Gastrocnemius medialis (tissue), 4 donors: ENCODE results near the gene TAF13. TPM values are rescaled to one million over a fixed set of nuclear protein-coding genes. Genes with fewer than 3 reads are reported as not detected.

Source experiments
- ATAC-seq, 2 donors: fragments of 150-250 bp; one replicate each; pipeline ENCODE4 v1.9.1; 2016
- DNase-seq, 2 donors: peaks; one replicate each; pipeline ENCODE4 v3.0.0-alpha.2; 2019
- H3K27ac ChIP-seq, 4 donors: fragments of 200-600 bp; sonication (generic); 1 replicate in 1 of 4; 2 replicates in 3 of 4; pipeline ENCODE4 v1.5.1; 2016 to 2018; ENCODE audit warnings: mild to moderate bottlenecking in 2 of 4, moderate library complexity in 1 of 4
- H3K27me3 ChIP-seq, 3 donors: fragments of 200-600 bp; sonication (generic) in 2 of 3; 1 replicate in 1 of 3; 2 replicates in 2 of 3; pipeline versions ENCODE4 v1.5.1 to v1.6.0; 2016 to 2019; ENCODE audit warnings: mild to moderate bottlenecking in 1 of 3, moderate library complexity in 1 of 3
- H3K36me3 ChIP-seq, 2 donors: fragments of 200-600 bp; sonication (generic) in 1 of 2; one replicate each; pipeline ENCODE4 v1.5.1; 2017 to 2018
- H3K4me1 ChIP-seq, 2 donors: fragments of 200-600 bp; sonication (generic) in 1 of 2; one replicate each; pipeline ENCODE4 v1.5.1; 2016 to 2017; ENCODE audit warnings: mild to moderate bottlenecking in 2 of 2
- H3K4me3 ChIP-seq, 4 donors: fragments of 200-600 bp; sonication (generic) in 3 of 4; 1 replicate in 1 of 4; 2 replicates in 3 of 4; pipeline ENCODE4 v1.5.1; 2016 to 2019; ENCODE audit warnings: mild to moderate bottlenecking in 2 of 4
- H3K9me3 ChIP-seq, 3 donors: fragments of 200-600 bp; sonication (generic) in 2 of 3; 1 replicate in 1 of 3; 2 replicates in 2 of 3; pipeline ENCODE4 v1.5.1; 2016 to 2019
- POLR2A ChIP-seq, 2 donors: fragments of 450-650 bp; IDR thresholded peaks; one replicate each; pipeline ENCODE4 v1.6.1; 2017; ENCODE audit warnings: antibody characterized with exemption in 2 of 2, mild to moderate bottlenecking in 2 of 2, moderate library complexity in 2 of 2
- in situ Hi-C, 4 donors: fragments of 200-750 bp; cut with MboI; loops; one replicate each; pipeline versions ENCODE4 v1.15.0 to v1.8.0; 2017; ENCODE audit warnings: low sequenced_read_pairs in 4 of 4
- intact Hi-C: fragments of 100-400 bp; cut with DNase I; formaldehyde crosslinking; loops from one replicate; pipeline ENCODE4 v1.15.1; 2023; ENCODE audit warnings: low total_unique reads
- total RNA-seq, 4 donors: library from RNA; depleted of rRNA; stranded (reverse); fragments of >200 nt; gene quantifications; one replicate each; pipeline versions ENCODE4 v1.1.0 to v1.2.3, GENCODE V29; 2016
- TF ChIP-seq, protein P1 (sequence below), 5 experiments: fragments of 450-650 bp in 3 of 5; fragments of 200-600 bp in 2 of 5; sonication (generic) in 2 of 5; IDR thresholded peaks in 4 of 5; conservative IDR thresholded peaks in 1 of 5; 1 replicate in 4 of 5; 2 replicates in 1 of 5; pipeline ENCODE4 v1.5.1; 2016 to 2019; ENCODE audit warnings: antibody characterized with exemption in 5 of 5, mild to moderate bottlenecking in 3 of 5, moderate library complexity in 3 of 5

TAF13 gene
- total RNA-seq, 4 donors from 2014 or later: 28.8 to 83.3 (median 65.5) TPM

DNA sequence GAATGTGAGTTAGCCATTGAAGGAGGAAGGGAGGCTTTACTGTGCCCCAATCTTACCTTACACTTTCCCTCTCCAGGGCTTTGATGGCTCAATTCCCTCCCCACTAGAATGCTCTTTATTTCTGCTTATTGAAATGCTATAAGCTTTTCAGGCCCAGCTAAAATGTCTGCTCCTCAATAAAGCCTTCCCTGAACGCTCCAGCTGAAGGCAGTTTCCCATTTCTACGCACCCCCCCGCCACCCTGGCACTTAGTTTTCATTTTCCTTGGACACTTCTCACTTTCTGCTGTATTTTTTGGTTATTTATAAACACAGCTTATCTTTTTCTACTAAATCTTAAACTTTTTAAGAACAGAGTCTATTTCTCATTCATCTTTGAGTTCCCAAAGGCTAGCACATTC lies 7.7 kb upstream of the TAF13 start:
- no peak overlapping the region for H3K27ac ChIP-seq
- H3K27me3 ChIP-seq: no peaks in the 10 kb centered on the region
- in situ Hi-C loops: no loop called here

DNA sequence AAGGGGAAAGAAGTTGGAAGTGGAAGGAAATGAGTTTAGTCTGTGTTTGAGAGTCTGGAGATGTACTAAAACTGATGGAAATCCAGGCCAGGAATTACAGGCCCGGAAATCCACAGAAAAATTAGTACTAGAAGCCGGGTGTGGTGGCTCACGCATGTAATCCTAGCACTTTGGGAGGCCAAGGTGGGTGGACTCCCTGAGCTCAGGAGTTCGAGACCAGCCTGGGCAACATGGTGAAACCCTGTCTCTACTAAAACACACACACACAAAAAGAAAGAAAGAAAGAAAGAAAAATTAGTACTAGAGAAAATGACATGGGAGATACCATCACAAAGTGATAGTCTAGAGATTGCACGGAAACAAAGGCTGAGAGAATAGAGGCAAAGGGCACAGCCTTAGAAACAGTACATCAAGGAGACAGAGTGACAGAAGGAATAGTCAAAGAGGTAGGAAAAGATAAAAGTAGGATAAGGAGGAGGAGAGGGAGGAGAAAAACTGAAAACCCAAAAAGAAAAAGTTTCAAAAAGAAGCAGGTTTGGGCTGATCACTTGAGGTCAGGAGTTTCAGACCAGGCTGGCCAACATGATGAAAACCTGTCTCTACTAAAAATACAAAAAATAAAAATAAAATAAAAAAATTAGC lies 4.8 kb upstream of the TAF13 start:
- no peak for DNase-seq
- peaks cover 0 to 6% of the 10 kb centered on the region in 2 donors for H3K4me1 ChIP-seq
- no peaks in the 10 kb centered on the region for H3K27me3 ChIP-seq
- no peaks in the 10 kb centered on the region for H3K9me3 ChIP-seq
- H3K4me3 ChIP-seq: peak overlapping the region in 1 of 4 donors; percentile 16
- in situ Hi-C loops: no loop called here
- H3K36me3 ChIP-seq: no peaks in the 10 kb centered on the region
- no peak for TF ChIP-seq POLR2A (IDR thresholded peaks at IDR 0.05)
- intact Hi-C loops: no loop called here
- ATAC-seq: no peak
- peak overlapping the region; percentile 53 to 76 (median 68) for H3K27ac ChIP-seq

More for the DNA sequence above, 7.7 kb upstream of the TAF13 start:
- Histone ChIP-seq H3K36me3 (no peaks in the 10 kb centered on the region), H3K4me3 (no peak overlapping the region), H3K9me3 (no peaks in the 10 kb centered on the region), H3K4me1 (no peaks in the 10 kb centered on the region)
- intact Hi-C loops: no loop called here
- TF ChIP-seq, protein P1, sequence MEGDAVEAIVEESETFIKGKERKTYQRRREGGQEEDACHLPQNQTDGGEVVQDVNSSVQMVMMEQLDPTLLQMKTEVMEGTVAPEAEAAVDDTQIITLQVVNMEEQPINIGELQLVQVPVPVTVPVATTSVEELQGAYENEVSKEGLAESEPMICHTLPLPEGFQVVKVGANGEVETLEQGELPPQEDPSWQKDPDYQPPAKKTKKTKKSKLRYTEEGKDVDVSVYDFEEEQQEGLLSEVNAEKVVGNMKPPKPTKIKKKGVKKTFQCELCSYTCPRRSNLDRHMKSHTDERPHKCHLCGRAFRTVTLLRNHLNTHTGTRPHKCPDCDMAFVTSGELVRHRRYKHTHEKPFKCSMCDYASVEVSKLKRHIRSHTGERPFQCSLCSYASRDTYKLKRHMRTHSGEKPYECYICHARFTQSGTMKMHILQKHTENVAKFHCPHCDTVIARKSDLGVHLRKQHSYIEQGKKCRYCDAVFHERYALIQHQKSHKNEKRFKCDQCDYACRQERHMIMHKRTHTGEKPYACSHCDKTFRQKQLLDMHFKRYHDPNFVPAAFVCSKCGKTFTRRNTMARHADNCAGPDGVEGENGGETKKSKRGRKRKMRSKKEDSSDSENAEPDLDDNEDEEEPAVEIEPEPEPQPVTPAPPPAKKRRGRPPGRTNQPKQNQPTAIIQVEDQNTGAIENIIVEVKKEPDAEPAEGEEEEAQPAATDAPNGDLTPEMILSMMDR (IDR thresholded peaks at IDR 0.05 in 4 of 5, conservative IDR thresholded peaks at IDR 0.05 in 1 of 5): no peak
- no peak for TF ChIP-seq POLR2A (IDR thresholded peaks at IDR 0.05)
- ATAC-seq (no peak), DNase-seq (no peak)

DNA sequence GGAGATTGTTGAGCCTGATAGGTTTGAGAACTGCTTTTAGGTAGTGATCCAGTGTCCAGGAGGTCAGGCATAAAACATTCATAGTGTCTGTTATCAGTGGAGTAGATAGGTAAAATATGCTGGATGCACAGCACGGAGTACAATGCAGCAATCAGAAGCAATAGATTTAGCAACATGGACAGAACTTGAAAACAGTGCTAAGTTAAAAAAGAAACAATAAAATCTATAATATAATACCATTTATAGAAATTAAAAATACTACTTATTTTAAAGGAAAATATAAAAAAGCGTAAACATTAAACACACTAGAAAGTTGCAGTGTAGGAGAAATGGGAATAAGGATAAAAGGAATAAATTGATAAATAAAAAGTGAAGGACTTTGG lies 3.4 kb upstream of the TAF13 start:
- intact Hi-C loops (no loop called here), in situ Hi-C loops (no loop called here)
- no peaks in the 10 kb centered on the region for H3K27me3 ChIP-seq
- peaks cover 10 to 14% of the 10 kb centered on the region in 2 donors for H3K4me1 ChIP-seq
- H3K4me3 ChIP-seq: peak overlapping the region in 1 of 4 donors; percentile 16
- H3K36me3 ChIP-seq: no peaks in the 10 kb centered on the region
- H3K9me3 ChIP-seq: no peaks in the 10 kb centered on the region
- ATAC-seq (no peak), DNase-seq (no peak)
- TF ChIP-seq, protein P1 (IDR thresholded peaks at IDR 0.05 in 4 of 5, conservative IDR thresholded peaks at IDR 0.05 in 1 of 5): no peak
- TF ChIP-seq POLR2A (IDR thresholded peaks at IDR 0.05): no peak
- H3K27ac ChIP-seq: peak overlapping the region; percentile 53 to 76 (median 68)

DNA sequence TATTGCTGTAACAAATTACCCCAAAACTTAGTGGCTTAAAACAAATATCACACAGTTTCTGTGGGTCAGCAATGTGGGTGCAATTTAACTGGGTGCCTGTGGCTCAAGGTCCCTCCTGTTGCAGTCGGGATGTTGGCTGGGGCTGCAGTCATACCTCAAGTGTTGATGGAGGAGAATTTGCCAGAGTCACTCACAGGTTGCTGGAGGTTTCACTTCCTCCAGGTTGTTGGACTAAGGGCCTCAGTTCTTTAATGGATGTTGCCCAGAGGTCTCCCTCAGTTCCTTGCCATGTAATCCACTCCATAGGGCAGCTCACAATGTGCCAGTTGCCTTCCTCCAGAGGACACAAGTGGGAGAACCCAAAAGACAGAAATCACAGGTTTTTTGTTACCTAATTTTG lies 2.5 kb upstream of the TAF13 start:
- in situ Hi-C loops: no loop called here
- ATAC-seq: no peak

DNA sequence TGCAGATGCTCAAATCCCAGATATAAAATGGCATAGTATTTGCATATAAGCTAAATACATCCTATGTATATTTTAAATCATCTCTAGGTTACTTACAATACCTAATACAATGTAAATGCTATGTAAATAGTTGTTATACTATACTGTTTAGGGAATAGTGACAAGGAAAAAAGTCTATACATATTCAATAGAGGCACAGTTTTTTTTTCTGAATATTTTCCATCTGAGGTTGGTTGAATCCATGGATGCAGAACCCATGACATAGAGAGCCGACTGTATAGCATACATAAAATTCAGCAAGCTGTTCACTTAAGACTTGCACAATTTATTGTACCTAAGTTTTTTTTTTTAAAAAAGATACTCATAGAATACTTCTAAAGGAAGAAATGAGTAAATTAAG lies 6.5 kb downstream of the TAF13 start:
- Histone ChIP-seq H3K27ac (no peak overlapping the region), H3K9me3 (no peaks in the 10 kb centered on the region), H3K27me3 (no peaks in the 10 kb centered on the region), H3K36me3 (peaks cover 0 to 21% of the 10 kb centered on the region in 2 donors), H3K4me3 (no peak overlapping the region), H3K4me1 (peaks cover 0 to 8% of the 10 kb centered on the region in 2 donors)
- no peak for ATAC-seq
- no peak for DNase-seq
- in situ Hi-C loops: no loop called here
- intact Hi-C loops: no loop called here
- TF ChIP-seq POLR2A (IDR thresholded peaks at IDR 0.05): no peak
- TF ChIP-seq, protein P1 (IDR thresholded peaks at IDR 0.05 in 4 of 5, conservative IDR thresholded peaks at IDR 0.05 in 1 of 5): no peak

More for the DNA sequence above, 2.5 kb upstream of the TAF13 start:
- Histone ChIP-seq H3K36me3 (no peaks in the 10 kb centered on the region), H3K9me3 (no peaks in the 10 kb centered on the region), H3K4me1 (peaks cover 10 to 14% of the 10 kb centered on the region in 2 donors), H3K27me3 (no peaks in the 10 kb centered on the region), H3K4me3 (no peak overlapping the region), H3K27ac (no peak overlapping the region)
- TF ChIP-seq, protein P1 (IDR thresholded peaks at IDR 0.05 in 4 of 5, conservative IDR thresholded peaks at IDR 0.05 in 1 of 5): no peak
- TF ChIP-seq POLR2A (IDR thresholded peaks at IDR 0.05): no peak
- DNase-seq: no peak
- intact Hi-C loops: no loop called here
